ENCODE measurements around the gene C20orf204.

Gene C20orf204

GRCh38 chr20:64027981-64028685 is 7.8 kb upstream of the C20orf204 start:
- DNase-seq = no peak

DNA sequence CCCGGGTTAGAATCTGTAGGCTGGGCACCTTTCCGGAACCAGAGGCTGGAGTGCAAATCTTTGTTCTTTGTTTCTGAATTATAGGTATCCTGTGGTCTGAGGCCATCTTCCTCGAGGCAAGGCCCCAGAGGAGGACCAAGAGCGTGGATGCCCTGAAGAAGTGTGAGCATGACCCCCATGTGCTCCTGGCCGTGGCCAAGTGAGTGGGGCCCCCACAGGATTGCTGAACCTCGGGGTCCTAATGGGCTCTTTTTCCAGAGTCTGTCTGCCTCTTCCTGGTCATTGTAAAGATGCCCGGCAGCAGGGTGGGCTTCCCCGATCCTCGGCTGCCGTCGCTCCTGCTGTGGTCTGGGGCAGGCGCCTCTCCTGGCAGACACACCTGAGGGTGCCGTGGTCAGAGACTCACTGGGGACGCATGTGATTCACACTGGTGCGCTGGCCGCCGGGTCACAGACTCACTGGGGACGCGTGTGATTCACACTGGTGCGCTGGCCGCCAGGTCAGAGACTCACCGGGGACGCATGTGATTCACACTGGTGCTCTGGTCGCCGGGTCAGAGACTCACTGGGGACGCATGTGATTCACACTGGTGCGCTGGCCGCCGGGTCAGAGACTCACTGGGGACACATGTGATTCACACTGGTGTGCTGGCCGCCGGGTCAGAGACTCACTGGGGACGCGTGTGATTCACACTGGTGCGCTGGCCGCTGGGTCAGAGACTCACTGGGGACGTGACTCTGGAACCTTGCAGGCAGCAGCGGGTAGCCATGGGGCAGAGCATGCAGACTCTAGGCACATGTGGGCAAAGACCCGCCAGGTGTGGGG is 6.5 kb upstream of the C20orf204 start:
- DNase-seq = no peak

DNA sequence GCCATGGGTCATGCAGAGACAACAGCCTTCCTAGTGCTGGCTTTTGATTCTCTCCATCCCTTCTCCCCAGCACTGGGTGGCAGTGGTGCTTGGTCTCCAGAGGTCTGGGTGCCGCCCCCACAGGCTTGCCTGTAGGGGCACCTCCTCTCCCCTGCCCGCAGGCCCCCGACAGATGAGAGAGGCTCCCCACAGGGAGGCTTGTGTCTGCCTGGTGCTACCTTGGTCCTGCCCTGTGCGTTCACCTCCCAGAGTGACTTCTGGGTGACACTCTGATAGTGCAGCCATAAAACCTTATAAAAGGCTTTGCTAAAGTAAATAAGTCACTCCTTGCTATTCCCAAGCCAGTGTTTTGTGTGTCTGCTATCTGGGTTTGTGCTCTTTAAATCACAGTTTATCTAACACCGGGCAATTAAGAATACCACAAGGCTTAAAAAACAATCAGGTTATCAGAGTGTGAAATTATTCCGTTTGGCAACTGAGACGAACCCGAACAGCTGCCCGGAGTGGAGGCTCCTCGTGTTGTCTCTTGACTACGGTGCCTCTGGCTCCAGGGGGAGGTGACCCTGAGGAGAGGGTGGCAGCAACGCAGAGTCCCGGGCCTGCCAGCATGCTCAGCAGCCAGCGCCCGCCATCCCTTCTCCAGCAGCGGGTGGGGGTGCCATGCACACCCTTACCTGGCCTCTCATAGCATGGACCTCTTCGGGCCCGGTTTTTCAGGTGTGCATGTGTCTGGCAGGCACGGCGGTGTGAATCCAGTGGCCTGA is 5.4 kb upstream of the C20orf204 start:
- no peak for DNase-seq

DNA sequence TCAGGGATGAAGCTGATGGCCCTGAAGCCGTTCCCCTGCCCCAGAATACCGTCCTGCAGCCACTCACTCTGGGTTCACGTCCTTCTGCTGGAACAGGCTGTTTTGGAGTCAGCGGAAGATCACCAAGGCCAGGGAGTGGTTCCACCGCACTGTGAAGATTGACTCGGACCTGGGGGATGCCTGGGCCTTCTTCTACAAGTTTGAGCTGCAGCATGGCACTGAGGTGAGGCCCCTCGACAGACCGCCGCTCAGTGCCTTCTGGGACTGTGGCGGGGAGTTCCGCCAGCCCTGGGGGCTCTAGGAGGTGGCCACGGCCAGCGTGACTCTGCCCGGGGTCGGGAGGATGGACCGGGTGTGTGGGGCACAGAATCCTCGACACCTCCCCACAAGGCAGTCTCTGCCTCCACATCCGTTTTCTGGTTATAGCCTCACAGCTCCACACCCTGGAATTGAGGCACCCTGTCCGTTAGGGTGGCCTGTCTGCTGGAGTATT is 4.1 kb upstream of the C20orf204 start:
- no peak for DNase-seq

DNA sequence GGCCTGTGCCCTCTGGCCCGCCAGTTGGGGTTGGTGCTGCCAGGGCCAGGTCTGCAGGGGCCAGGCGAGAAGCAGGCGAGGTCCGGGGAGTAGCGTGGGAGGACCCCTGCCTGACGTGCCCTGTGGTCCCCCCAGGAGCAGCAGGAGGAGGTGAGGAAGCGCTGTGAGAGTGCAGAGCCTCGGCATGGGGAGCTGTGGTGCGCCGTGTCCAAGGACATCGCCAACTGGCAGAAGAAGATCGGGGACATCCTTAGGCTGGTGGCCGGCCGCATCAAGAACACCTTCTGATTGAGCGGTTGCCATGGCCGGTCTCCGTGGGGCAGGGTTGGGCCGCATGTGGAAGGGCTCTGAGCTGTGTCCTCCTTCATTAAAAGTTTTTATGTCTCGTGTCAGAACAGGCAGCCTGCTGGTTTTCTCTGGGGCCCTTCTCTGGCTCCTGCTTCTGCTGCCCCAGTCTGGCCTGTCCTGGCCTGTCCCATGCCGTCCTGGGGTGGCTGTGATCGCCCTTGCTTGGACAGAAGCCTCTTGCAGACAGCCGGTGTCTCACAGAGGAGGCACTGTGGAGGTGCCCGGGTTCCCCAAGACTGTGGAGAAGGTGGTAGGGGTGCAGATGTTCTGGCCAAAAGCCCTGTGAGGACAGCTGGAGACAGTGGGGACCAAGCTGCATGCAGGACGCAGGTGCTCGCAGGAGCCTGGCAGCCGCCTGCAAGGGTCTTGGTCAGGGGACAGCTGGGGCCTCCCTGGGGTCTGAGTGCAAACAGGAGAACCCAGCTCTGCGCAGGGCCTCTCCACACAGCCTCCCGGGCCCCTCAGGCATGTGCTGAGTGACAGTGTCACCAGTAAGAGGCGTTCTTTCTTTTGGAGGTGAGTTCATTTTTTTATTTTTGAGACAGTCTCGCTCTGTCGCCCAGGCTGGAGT is 3.0 kb upstream of the C20orf204 start:
- no peak for DNase-seq

GRCh38 chr20:64033981-64034493 is 1.9 kb upstream of the C20orf204 start:
- no peak for DNase-seq

- no peak for DNase-seq
These were observed 683 bp upstream of the C20orf204 start for GRCh38 chr20:64035066-64035932.

DNA sequence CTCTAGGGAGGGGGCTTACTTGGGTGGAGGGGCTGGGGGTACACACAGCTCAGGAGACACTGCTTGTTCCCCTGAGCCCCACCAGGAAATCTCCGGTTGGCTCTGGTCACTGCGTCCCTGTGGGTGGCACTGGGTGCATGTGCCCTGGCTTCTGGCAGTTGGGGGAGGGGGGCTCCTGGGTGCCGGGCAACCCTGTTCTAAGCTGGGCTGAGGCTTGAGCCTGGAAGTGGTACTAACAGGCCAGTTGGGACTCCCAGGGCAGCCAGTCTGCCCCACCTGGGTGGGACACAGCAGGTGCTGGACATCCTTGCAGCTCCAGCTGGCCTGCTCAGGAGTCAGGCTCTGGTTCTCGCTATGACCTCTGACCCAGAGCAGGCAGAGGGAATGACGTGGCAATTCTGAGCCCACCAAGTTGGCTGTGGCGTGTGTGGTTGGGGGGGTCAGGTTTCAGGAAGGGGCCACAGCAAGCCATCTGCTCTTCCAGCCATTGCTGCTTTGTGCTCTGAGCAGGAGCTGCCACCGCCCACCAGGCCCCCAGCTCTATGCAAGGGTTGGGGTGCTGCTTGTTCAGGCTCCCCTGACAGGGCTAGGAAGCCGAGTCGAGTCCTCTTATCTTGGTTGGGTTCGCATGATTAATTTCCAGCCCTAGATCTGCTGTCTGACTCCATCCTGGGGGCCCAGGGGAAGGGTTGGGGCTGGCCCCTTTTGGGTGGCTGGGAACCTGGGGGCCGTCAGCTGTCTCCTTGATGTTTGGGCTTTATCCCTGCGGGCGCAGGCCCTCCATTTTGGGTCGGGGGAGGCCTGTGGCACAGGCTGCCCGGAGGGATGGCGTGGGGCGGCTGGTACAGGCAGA is 590 bp downstream of the C20orf204 start:
- no peak for DNase-seq

- no peak for DNase-seq
These were observed 1.2 kb downstream of the C20orf204 start for GRCh38 chr20:64037199-64037497.

DNA sequence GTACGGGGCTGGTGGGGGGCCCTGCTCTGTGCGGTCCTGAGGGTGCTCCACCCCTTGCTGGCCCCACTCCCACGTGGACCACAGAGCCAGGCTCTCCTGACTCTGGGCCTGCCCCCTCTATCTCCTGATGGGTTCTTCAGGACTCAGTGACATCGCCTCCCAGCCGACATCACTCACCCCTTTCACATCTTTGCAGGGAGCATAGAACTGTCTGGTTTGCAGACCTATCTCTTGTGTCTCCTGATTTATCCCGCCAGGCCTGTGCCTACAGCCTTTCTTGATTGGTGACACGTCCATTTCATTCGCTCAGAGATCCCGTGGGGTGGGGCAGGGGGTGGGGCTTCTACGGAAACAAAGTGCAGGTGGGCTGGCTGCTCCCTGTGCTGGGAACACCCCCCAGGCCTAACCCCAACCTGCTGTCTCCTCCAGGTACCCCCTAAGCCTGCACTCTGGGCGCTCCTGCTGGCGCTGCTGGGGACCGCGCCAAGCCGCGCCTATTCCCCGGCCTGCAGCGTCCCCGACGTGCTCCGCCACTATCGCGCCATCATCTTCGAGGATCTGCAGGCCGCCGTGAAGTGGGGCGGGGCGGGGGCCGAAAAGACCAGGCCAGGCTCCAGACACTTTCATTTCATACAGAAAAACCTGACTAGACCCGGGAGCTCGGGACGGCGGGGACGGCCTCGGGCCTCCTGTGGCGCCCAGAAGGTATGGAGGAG is 1.7 kb downstream of the C20orf204 start:
- DNase-seq = no peak

- no peak for DNase-seq
These were observed 2.2 kb downstream of the C20orf204 start for GRCh38 chr20:64038224-64038564.

GRCh38 chr20:64038565-64039292 is 2.7 kb downstream of the C20orf204 start:
- peak; percentile 55 for DNase-seq

DNA sequence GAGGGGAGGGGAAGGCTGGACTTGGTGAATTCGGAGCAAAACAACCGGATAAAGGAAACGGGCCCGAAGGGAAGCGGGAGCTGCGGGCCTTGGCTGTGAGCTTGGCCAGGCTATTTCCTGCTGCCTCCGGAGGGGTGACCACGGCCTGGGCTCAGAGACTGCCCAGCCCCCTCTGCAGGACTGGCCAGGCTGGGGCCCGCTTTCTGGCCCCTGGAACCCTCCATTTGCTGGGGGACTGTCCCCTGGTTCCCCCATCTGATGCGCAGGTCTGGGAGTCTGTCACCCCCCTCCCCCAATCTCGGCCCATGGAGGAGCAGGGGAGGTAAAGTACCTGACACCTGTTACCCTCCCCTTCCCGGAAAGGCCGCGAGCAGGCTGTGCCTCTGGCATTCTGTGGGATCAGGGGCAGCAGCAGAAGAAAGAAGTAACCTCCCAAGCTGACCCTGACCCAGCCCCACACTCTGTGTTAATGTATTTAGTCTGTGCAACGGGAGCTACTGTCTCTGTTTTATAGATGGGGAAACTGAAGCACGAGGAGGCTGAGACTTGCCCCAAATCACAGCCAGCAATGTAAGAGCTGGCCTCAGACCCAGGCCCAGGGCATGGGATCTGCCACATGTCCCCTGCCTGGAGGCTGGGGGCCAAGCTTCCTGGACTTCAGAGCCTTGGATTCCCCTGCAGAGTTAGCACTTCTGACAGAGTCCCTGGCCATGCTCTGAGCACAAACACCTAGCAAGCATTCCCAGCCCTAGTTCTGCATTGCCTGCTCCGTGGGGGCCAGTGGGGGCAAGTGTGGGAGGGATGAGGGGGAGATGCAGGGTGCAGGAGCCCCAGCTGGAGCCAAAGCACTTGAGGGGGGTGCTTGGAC is 3.5 kb downstream of the C20orf204 start:
- no peak for DNase-seq

GRCh38 chr20:64040231-64041039 is 4.5 kb downstream of the C20orf204 start:
- no peak for DNase-seq

DNA sequence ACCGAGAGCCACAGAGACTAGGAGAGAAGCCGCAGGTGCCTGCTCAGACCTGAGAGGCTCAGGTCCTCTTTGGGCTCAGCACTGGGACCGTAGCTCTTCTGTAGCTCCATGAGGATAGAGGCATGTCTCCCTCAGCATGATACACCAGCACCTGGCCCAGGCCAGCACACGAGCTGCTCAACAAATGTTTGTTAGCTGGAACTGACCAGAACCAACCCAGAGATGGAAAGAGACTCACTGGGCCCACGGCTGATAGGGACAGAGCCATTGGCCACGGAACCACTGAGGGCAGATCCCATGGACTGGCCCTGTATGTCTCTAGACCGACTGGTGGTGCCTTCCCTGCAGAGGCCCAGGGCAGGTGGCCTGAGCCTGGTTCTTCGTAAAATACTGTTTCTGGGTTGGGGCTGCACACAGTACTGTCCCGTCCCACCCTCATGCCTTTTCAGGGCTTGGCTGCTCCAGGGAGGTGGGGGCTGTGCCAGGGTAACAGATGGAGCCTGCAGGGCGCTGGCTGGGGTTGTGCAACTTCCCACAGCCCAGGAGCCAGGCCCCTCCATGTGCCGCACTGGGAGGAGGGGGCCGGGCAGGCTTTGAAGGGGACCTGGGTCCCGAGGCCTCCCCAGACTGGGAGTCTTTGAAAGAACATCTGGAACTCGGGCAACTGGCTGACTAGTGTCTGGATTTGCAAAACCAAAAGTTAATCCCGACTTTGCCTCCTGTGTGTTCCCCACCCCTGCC is 5.2 kb downstream of the C20orf204 start:
- DNase-seq = no peak

- DNase-seq = no peak
These were observed 5.7 kb downstream of the C20orf204 start for GRCh38 chr20:64041781-64042053.
